ENCODE data around the gene SAP30BP.

SAP30BP gene

DNA sequence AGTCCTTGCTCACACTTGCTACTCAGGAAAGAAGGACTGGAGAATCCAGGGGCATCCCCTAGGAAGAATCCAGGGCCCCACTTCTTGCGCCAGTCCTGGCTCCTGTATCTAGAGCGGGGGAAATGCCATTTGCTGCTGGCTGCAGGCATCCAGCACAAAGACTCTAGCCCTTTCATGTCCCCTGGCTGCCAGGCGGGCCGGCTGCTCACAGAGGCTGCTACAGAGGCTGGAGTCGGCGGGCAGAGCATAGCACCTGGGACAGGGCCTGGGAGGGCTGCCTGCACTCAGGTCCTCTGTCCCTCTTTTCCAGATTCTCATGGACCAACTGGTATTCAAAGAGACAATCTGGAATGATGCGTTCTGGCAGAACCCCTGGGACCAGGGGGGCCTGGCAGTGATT is 20.1 kb upstream of the SAP30BP start:
- peaks cover 19% of the 10 kb centered on the region for H3K36me3 Mint-ChIP-seq (ENCODE audit: low read depth)
- TF ChIP-seq, protein P1, sequence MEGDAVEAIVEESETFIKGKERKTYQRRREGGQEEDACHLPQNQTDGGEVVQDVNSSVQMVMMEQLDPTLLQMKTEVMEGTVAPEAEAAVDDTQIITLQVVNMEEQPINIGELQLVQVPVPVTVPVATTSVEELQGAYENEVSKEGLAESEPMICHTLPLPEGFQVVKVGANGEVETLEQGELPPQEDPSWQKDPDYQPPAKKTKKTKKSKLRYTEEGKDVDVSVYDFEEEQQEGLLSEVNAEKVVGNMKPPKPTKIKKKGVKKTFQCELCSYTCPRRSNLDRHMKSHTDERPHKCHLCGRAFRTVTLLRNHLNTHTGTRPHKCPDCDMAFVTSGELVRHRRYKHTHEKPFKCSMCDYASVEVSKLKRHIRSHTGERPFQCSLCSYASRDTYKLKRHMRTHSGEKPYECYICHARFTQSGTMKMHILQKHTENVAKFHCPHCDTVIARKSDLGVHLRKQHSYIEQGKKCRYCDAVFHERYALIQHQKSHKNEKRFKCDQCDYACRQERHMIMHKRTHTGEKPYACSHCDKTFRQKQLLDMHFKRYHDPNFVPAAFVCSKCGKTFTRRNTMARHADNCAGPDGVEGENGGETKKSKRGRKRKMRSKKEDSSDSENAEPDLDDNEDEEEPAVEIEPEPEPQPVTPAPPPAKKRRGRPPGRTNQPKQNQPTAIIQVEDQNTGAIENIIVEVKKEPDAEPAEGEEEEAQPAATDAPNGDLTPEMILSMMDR (IDR thresholded peaks at IDR 0.05) = no peak
- no peak for DNase-seq
- no peak overlapping the region for H3K4me3 Mint-ChIP-seq
- H3K9me3 Mint-ChIP-seq = no peaks in the 10 kb centered on the region
- H3K27me3 Mint-ChIP-seq (ENCODE audit: low read depth, poor library complexity) = no peaks in the 10 kb centered on the region
- no peak overlapping the region for H3K27ac Mint-ChIP-seq
- H3K4me1 Mint-ChIP-seq = no peaks in the 10 kb centered on the region

GRCh38 chr17:75647921-75648320 is 19.2 kb upstream of the SAP30BP start:
- H3K4me3 Mint-ChIP-seq = no peak overlapping the region
- peaks cover 19% of the 10 kb centered on the region for H3K36me3 Mint-ChIP-seq (ENCODE audit: low read depth)
- H3K9me3 Mint-ChIP-seq = no peaks in the 10 kb centered on the region
- no peak overlapping the region for H3K27ac Mint-ChIP-seq
- TF ChIP-seq, protein P1 (IDR thresholded peaks at IDR 0.05) = no peak
- no peaks in the 10 kb centered on the region for H3K27me3 Mint-ChIP-seq (ENCODE audit: low read depth, poor library complexity)
- H3K4me1 Mint-ChIP-seq = peaks cover 3% of the 10 kb centered on the region
- no peak for DNase-seq

GRCh38 chr17:75649687-75650086 is 17.5 kb upstream of the SAP30BP start:
- Mint-ChIP-seq H3K27me3 (ENCODE audit: low read depth, poor library complexity) (no peaks in the 10 kb centered on the region), H3K4me1 (peaks cover 4% of the 10 kb centered on the region), H3K9me3 (no peaks in the 10 kb centered on the region), H3K36me3 (ENCODE audit: low read depth) (peaks cover 23% of the 10 kb centered on the region), H3K27ac (no peak overlapping the region), H3K4me3 (no peak overlapping the region)
- TF ChIP-seq, protein P1 (IDR thresholded peaks at IDR 0.05) = no peak
- DNase-seq = no peak

DNA sequence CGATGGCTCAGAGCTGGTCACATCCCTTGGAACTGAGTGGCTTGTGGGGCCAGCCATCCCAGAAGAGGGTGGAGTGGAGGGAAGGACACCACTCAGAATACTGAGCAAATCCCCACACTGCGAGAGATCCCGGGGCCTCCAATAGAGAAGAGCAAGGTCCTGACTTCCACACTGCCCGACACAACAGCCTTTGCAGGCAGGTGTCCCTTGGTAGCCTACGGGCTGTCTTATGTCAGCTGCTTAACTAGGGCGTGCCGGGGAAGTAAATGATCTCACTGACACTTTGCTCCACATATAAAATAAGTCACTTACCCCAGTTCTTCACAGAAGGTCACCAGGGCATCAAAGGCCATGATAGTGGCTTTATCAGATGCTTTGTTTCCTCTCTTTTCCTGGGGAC is 16.3 kb upstream of the SAP30BP start:
- Mint-ChIP-seq H3K27me3 (ENCODE audit: low read depth, poor library complexity) (no peaks in the 10 kb centered on the region), H3K27ac (no peak overlapping the region), H3K9me3 (no peaks in the 10 kb centered on the region), H3K36me3 (ENCODE audit: low read depth) (peaks cover 23% of the 10 kb centered on the region), H3K4me3 (no peak overlapping the region), H3K4me1 (peaks cover 4% of the 10 kb centered on the region)
- DNase-seq = no peak
- TF ChIP-seq, protein P1 (IDR thresholded peaks at IDR 0.05) = no peak

DNA sequence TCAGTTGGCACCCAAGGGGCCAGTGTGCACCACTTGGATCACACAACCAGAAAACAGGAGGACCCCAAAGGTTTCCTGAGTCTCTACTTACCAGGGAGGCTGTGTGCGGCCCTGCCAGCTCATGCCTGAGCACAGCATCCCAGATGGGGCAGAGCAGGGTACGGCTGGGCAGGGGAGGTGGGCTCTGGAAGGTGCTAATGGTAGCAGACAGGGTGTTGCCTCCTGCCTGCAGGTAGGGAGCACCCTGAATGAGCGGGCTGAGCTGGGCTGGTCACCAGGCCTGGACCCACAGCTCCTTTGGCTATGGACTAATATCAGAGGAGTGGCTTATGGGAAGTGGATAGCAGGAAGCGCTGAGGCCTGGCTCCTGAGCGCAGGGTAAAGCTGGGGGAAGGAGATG is 14.8 kb upstream of the SAP30BP start:
- TF ChIP-seq, protein P1 (IDR thresholded peaks at IDR 0.05) = no peak
- no peaks in the 10 kb centered on the region for H3K27me3 Mint-ChIP-seq (ENCODE audit: low read depth, poor library complexity)
- H3K4me3 Mint-ChIP-seq = no peak overlapping the region
- no peaks in the 10 kb centered on the region for H3K9me3 Mint-ChIP-seq
- DNase-seq = no peak
- H3K4me1 Mint-ChIP-seq = peaks cover 4% of the 10 kb centered on the region
- H3K36me3 Mint-ChIP-seq (ENCODE audit: low read depth) = peaks cover 34% of the 10 kb centered on the region
- peak overlapping the region; percentile 42 for H3K27ac Mint-ChIP-seq

DNA sequence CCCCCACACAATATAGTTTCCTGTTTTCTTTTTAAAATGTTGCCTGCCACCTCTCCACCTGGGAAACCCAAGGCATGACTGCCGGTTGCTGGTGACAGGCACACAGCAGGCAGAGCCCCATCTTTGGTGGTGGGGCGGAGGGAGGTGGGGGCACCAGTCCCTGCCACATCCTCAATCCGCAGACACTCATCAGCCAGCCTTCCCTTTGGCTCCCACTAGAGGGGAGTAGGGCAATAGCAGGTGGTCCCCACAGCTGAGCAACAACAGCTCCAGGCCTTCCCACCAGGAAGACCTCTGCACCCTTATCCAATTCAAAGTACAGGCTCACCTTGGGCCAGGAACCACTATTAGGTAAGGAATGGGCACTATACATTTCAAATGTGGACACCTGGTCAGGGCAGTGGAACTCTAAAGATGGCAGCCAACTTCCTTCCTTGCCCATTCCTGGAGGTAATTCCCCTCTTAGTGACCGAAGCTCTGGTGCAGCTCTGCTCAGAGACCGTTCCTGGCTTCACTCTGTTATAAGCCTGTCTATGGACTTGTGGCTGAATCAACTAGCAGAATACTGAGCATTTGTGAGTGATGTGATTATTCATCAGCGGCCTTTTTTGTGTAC is 14.1 kb upstream of the SAP30BP start:
- Mint-ChIP-seq H3K36me3 (ENCODE audit: low read depth) (peaks cover 37% of the 10 kb centered on the region), H3K27me3 (ENCODE audit: low read depth, poor library complexity) (no peaks in the 10 kb centered on the region), H3K4me1 (peaks cover 4% of the 10 kb centered on the region), H3K4me3 (no peak overlapping the region), H3K27ac (peak overlapping the region; percentile 51), H3K9me3 (no peaks in the 10 kb centered on the region)
- DNase-seq = peak; percentile 61
- TF ChIP-seq, protein P1 (IDR thresholded peaks at IDR 0.05) = peak; percentile 91

Data from nephron progenitor cell (in vitro differentiated cells).